ENCODE data around the gene ANKRD52. TPM values are rescaled to one million over a fixed set of nuclear protein-coding genes. Genes with fewer than 3 reads are reported as not detected.
A peak's percentile ranks its signal among the peaks of the same experiment; 100 is the strongest.

The ANKRD52 gene
- total and polyA plus RNA-seq, 9 of the 15 experiments (the other 6 are each of a cell fraction or from before 2014, with no cell fraction given), result 0.52 to 46.8 (median 7.9) TPM

- no peak for TF ChIP-seq PTTG1 (tag; IDR thresholded peaks at IDR 0.05; ENCODE audit: low read depth)
- no peak for TF ChIP-seq TGIF2 (CRISPR knock-in tag; IDR thresholded peaks at IDR 0.05)
- TF ChIP-seq ZNF76 (CRISPR knock-in tag; IDR thresholded peaks at IDR 0.05; ENCODE audit: borderline replicate concordance), result 0 out of 2 replicates have a peak, but pooled peaks have one; percentile 14
- no peak for TF ChIP-seq TOE1 (IDR thresholded peaks at IDR 0.05; ENCODE audit: borderline replicate concordance)
- no peak for TF ChIP-seq TOE1 (CRISPR knock-in tag; IDR thresholded peaks at IDR 0.05; ENCODE audit: borderline replicate concordance, low read depth)
- no peak for TF ChIP-seq PTRF (tag; IDR thresholded peaks at IDR 0.05)
- TF ChIP-seq, protein P1, sequence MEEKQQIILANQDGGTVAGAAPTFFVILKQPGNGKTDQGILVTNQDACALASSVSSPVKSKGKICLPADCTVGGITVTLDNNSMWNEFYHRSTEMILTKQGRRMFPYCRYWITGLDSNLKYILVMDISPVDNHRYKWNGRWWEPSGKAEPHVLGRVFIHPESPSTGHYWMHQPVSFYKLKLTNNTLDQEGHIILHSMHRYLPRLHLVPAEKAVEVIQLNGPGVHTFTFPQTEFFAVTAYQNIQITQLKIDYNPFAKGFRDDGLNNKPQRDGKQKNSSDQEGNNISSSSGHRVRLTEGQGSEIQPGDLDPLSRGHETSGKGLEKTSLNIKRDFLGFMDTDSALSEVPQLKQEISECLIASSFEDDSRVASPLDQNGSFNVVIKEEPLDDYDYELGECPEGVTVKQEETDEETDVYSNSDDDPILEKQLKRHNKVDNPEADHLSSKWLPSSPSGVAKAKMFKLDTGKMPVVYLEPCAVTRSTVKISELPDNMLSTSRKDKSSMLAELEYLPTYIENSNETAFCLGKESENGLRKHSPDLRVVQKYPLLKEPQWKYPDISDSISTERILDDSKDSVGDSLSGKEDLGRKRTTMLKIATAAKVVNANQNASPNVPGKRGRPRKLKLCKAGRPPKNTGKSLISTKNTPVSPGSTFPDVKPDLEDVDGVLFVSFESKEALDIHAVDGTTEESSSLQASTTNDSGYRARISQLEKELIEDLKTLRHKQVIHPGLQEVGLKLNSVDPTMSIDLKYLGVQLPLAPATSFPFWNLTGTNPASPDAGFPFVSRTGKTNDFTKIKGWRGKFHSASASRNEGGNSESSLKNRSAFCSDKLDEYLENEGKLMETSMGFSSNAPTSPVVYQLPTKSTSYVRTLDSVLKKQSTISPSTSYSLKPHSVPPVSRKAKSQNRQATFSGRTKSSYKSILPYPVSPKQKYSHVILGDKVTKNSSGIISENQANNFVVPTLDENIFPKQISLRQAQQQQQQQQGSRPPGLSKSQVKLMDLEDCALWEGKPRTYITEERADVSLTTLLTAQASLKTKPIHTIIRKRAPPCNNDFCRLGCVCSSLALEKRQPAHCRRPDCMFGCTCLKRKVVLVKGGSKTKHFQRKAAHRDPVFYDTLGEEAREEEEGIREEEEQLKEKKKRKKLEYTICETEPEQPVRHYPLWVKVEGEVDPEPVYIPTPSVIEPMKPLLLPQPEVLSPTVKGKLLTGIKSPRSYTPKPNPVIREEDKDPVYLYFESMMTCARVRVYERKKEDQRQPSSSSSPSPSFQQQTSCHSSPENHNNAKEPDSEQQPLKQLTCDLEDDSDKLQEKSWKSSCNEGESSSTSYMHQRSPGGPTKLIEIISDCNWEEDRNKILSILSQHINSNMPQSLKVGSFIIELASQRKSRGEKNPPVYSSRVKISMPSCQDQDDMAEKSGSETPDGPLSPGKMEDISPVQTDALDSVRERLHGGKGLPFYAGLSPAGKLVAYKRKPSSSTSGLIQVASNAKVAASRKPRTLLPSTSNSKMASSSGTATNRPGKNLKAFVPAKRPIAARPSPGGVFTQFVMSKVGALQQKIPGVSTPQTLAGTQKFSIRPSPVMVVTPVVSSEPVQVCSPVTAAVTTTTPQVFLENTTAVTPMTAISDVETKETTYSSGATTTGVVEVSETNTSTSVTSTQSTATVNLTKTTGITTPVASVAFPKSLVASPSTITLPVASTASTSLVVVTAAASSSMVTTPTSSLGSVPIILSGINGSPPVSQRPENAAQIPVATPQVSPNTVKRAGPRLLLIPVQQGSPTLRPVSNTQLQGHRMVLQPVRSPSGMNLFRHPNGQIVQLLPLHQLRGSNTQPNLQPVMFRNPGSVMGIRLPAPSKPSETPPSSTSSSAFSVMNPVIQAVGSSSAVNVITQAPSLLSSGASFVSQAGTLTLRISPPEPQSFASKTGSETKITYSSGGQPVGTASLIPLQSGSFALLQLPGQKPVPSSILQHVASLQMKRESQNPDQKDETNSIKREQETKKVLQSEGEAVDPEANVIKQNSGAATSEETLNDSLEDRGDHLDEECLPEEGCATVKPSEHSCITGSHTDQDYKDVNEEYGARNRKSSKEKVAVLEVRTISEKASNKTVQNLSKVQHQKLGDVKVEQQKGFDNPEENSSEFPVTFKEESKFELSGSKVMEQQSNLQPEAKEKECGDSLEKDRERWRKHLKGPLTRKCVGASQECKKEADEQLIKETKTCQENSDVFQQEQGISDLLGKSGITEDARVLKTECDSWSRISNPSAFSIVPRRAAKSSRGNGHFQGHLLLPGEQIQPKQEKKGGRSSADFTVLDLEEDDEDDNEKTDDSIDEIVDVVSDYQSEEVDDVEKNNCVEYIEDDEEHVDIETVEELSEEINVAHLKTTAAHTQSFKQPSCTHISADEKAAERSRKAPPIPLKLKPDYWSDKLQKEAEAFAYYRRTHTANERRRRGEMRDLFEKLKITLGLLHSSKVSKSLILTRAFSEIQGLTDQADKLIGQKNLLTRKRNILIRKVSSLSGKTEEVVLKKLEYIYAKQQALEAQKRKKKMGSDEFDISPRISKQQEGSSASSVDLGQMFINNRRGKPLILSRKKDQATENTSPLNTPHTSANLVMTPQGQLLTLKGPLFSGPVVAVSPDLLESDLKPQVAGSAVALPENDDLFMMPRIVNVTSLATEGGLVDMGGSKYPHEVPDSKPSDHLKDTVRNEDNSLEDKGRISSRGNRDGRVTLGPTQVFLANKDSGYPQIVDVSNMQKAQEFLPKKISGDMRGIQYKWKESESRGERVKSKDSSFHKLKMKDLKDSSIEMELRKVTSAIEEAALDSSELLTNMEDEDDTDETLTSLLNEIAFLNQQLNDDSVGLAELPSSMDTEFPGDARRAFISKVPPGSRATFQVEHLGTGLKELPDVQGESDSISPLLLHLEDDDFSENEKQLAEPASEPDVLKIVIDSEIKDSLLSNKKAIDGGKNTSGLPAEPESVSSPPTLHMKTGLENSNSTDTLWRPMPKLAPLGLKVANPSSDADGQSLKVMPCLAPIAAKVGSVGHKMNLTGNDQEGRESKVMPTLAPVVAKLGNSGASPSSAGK (IDR thresholded peaks at IDR 0.05), result peak; percentile 72
- no peak for TF ChIP-seq MCM7 (IDR thresholded peaks at IDR 0.05)
- no peak for TF ChIP-seq FOXO4 (CRISPR knock-in tag; IDR thresholded peaks at IDR 0.05)
- no peak for TF ChIP-seq ZNF75A (CRISPR knock-in tag; IDR thresholded peaks at IDR 0.05)
- TF ChIP-seq CCAR2 (IDR thresholded peaks at IDR 0.05; ENCODE audit: low read depth, low read length), result no peak
- TF ChIP-seq ZBTB1 (CRISPR knock-in tag; IDR thresholded peaks at IDR 0.05; ENCODE audit: borderline replicate concordance, low read depth), result no peak
- peak; percentile 69 for TF ChIP-seq SP1 (CRISPR knock-in tag; IDR thresholded peaks at IDR 0.05)
- TF ChIP-seq NRF1 (conservative IDR thresholded peaks at IDR 0.05 in 1 of 2, IDR thresholded peaks at IDR 0.05 in 1 of 2), result peak; percentile 89 to 90
- TF ChIP-seq BRF1 (IDR thresholded peaks at IDR 0.05; ENCODE audit: borderline replicate concordance, extremely low read depth, insufficient read length), result no peak
- no peak for TF ChIP-seq TCFL5 (CRISPR knock-in tag; conservative IDR thresholded peaks at IDR 0.05)
These were observed 36.2 kb downstream of the ANKRD52 start, which contains the start of gene RNF41 (continued) for GRCh38 chr12:56221757-56222530.

All from K562 (cell line).